Right lobe of liver (tissue), 4 donors: ENCODE measurements around the gene KCNMA1.

ENCODE experiments used
- CTCF ChIP-seq, 4 donors: fragments of 200-600 bp in 3 of 4; fragments of 450-650 bp in 1 of 4; IDR thresholded peaks; one replicate each; pipeline versions ENCODE4 v1.5.1 to v1.8.0; 2016 to 2022; ENCODE audit warnings: antibody characterized with exemption in 4 of 4, mild to moderate bottlenecking in 2 of 4
- POLR2A ChIP-seq: fragments of 450-650 bp; IDR thresholded peaks from one replicate; pipeline ENCODE4 v1.6.1; 2017; ENCODE audit warnings: antibody characterized with exemption, mild to moderate bottlenecking
- donor health status: DM: no; HTN: no; CAD: no.
- donor health status: DM: no; HTN: no; CAD: no.
- donor health status: DM: no; HTN: yes; CAD: no.

- no peak for TF ChIP-seq CTCF (IDR thresholded peaks at IDR 0.05)
- no peak for TF ChIP-seq POLR2A
These were observed 33.5 kb downstream of the KCNMA1 start for GRCh38 chr10:77604063-77604462.
